GM23338 (cell line): ENCODE results near the gene SLC25A6. TPM values are rescaled to one million over a fixed set of nuclear protein-coding genes. Genes with fewer than 3 reads are reported as not detected.

Source experiments
- ATAC-seq: fragments of 200-7000 bp; cut with Tn5 transposase; 3 replicates; pipeline ENCODE4 v1.9.1; 2020
- DNase-seq: peaks from one replicate; pipeline ENCODE4 v3.0.0-alpha.2; 2015; ENCODE audit warnings: low spot score
- H2AFZ ChIP-seq: fragments of 200-600 bp; sonication (generic); 2 replicates; pipeline ENCODE4 v1.8.0; 2016; ENCODE audit warnings: antibody characterized with exemption, mild to moderate bottlenecking, moderate library complexity
- H3F3A ChIP-seq: fragments of 200-600 bp; sonication (generic); replicated peaks from 2 replicates; pipeline ENCODE4 v1.8.0; 2017; ENCODE audit warnings: antibody characterized with exemption, mixed run types, low read depth
- H3K27ac ChIP-seq: fragments of 200-600 bp; sonication (generic); 2 replicates; pipeline ENCODE4 v1.6.1; 2016; ENCODE audit warnings: low read depth
- H3K27me3 ChIP-seq: fragments of 200-600 bp; sonication (generic); 2 replicates; pipeline ENCODE4 v1.8.0; 2016; ENCODE audit warnings: mild to moderate bottlenecking, mixed run types, moderate library complexity; ENCODE audit not compliant: insufficient read depth
- H3K36me3 ChIP-seq: fragments of 200-600 bp; sonication (generic); 2 replicates; pipeline ENCODE4 v1.8.0; 2016; ENCODE audit warnings: mild to moderate bottlenecking; ENCODE audit not compliant: insufficient read depth
- H3K4me1 ChIP-seq: fragments of 200-600 bp; sonication (generic); 2 replicates; pipeline ENCODE4 v1.8.0; 2016; ENCODE audit warnings: mild to moderate bottlenecking, moderate library complexity; ENCODE audit not compliant: insufficient read depth
- H3K4me2 ChIP-seq: fragments of 200-600 bp; sonication (generic); 2 replicates; pipeline ENCODE4 v1.7.1; 2017; ENCODE audit warnings: mixed run types
- H3K4me3 ChIP-seq: fragments of 200-600 bp; sonication (generic); 2 replicates; pipeline ENCODE4 v1.6.1; 2016; ENCODE audit warnings: mixed run types
- H3K79me2 ChIP-seq: fragments of 200-600 bp; sonication (generic); replicated peaks from 2 replicates; pipeline ENCODE4 v1.8.0; 2017; ENCODE audit warnings: mild to moderate bottlenecking; ENCODE audit not compliant: insufficient read depth
- H3K9me2 ChIP-seq: fragments of 200-600 bp; sonication (generic); 2 replicates; pipeline ENCODE4 v1.8.0; 2017; ENCODE audit not compliant: insufficient read depth
- H4K20me1 ChIP-seq: fragments of 200-600 bp; sonication (generic); replicated peaks from 2 replicates; pipeline ENCODE4 v1.8.0; 2017; ENCODE audit warnings: mild to moderate bottlenecking; ENCODE audit not compliant: insufficient read depth
- H3K27ac Mint-ChIP-seq: 2 replicates; pipeline ENCODE4 v1.8.0; 2020; ENCODE audit warnings: inconsistent platforms, mild to moderate bottlenecking, moderate library complexity, mixed read lengths
- H3K27me3 Mint-ChIP-seq: 3 replicates; pipeline ENCODE4 v1.8.0; 2022; ENCODE audit warnings: low read depth, mild to moderate bottlenecking, moderate library complexity, mixed read lengths, inconsistent platforms; ENCODE audit not compliant: insufficient read depth, poor library complexity
- H3K36me3 Mint-ChIP-seq: 3 replicates; pipeline ENCODE4 v1.8.0; 2021; ENCODE audit warnings: low read depth, mild to moderate bottlenecking, inconsistent platforms, moderate library complexity, mixed read lengths
- H3K4me1 Mint-ChIP-seq: 3 replicates; pipeline ENCODE4 v1.8.0; 2020; ENCODE audit warnings: mild to moderate bottlenecking, inconsistent platforms, mixed read lengths
- H3K4me3 Mint-ChIP-seq: 3 replicates; pipeline ENCODE4 v1.8.0; 2021; ENCODE audit warnings: moderate library complexity, mild to moderate bottlenecking, inconsistent platforms, mixed read lengths
- H3K9me3 Mint-ChIP-seq: 3 replicates; pipeline ENCODE4 v1.8.0; 2020; ENCODE audit warnings: moderate library complexity, mild to moderate bottlenecking, inconsistent platforms, mixed read lengths
- CREB1 ChIP-seq: fragments of 250-450 bp; sonication (Bioruptor Pico); IDR thresholded peaks from 2 replicates; pipeline ENCODE4 v1.5.0; 2020; ENCODE audit warnings: low read depth, mild to moderate bottlenecking, moderate library complexity
- CTCF ChIP-seq, 2 experiments: fragments of 200-600 bp in 1 of 2; sonication (generic) in 1 of 2; conservative IDR thresholded peaks; 2 replicates each; pipeline versions ENCODE4 v1.5.1 to v1.6.1; 2016 to 2017; ENCODE audit warnings: antibody characterized with exemption in 2 of 2, low read depth in 2 of 2, mild to moderate bottlenecking in 2 of 2, moderate library complexity in 1 of 2
- EZH2phosphoT487 ChIP-seq: fragments of 200-600 bp; sonication (generic); IDR thresholded peaks from one replicate; pipeline ENCODE4 v1.8.1; 2018; ENCODE audit warnings: antibody characterized with exemption; ENCODE audit not compliant: unreplicated experiment
- NANOG ChIP-seq: IDR thresholded peaks from 2 replicates; pipeline ENCODE4 v1.6.1; 2016; ENCODE audit warnings: antibody characterized with exemption, borderline replicate concordance
- POLR2AphosphoS5 ChIP-seq: IDR thresholded peaks from 2 replicates; pipeline ENCODE4 v1.6.1; 2016; ENCODE audit warnings: antibody characterized with exemption, low read depth
- ZNF331 ChIP-seq: fragments of 250-450 bp; sonication (Bioruptor Pico); IDR thresholded peaks from 2 replicates; pipeline ENCODE4 v1.5.0; 2020; ENCODE audit warnings: low read depth, mild to moderate bottlenecking, moderate library complexity
- polyA plus RNA-seq: library from polyadenylated mRNA; unstranded; fragments of >200 nt; fragmentation: Nextera tagmentation; extraction: Ambion mirVana; gene quantifications from 2 replicates; pipeline ENCODE4 v1.2.1, GENCODE V29; 2016
- total RNA-seq: library from RNA; depleted of rRNA; stranded (reverse); fragments of >200 nt; shearing (Covaris generic); gene quantifications from 2 replicates; pipeline ENCODE4 v1.2.3, GENCODE V29; 2014
- TF ChIP-seq, protein P1 (sequence below): fragments of 250-450 bp; sonication (Bioruptor Pico); IDR thresholded peaks from 2 replicates; pipeline ENCODE4 v1.5.0; 2020; ENCODE audit warnings: mild to moderate bottlenecking, moderate library complexity

SLC25A6 gene
- total and polyA plus RNA-seq, 2 experiments from 2014 or later = 358 to 486 TPM

- TF ChIP-seq CTCF (conservative IDR thresholded peaks at IDR 0.05; ENCODE audit: low read depth in 2 of 2) (no peak), POLR2AphosphoS5 (peak; percentile 16; the same call in 1 of the 2 replicates)
- peak; percentile 8; the same call in 1 of the 3 replicates for ATAC-seq
- Histone ChIP-seq H4K20me1 (peaks cover 6% of the 10 kb centered on the region; the same call in 1 of the 2 replicates), H3K4me2 (no peak overlapping the region), H3K9me2 (no peaks in the 10 kb centered on the region), H3K36me3 (peaks cover 21% of the 10 kb centered on the region), H3K4me3 (no peak overlapping the region), H2AFZ (no peak overlapping the region), H3F3A (peaks cover 33% of the 10 kb centered on the region; the same call in 1 of the 2 replicates), H3K27me3 (no peaks in the 10 kb centered on the region), H3K27ac (no peak overlapping the region), H3K79me2 (no peaks in the 10 kb centered on the region), H3K4me1 (no peaks in the 10 kb centered on the region)
- Mint-ChIP-seq H3K4me3 (no peak overlapping the region), H3K4me1 (peaks cover 8% of the 10 kb centered on the region), H3K27ac (no peak overlapping the region), H3K27me3 (peaks cover 25% of the 10 kb centered on the region), H3K9me3 (peaks cover 55% of the 10 kb centered on the region), H3K36me3 (peaks cover 58% of the 10 kb centered on the region)
- DNase-seq = no peak
These were observed 28.5 kb upstream of the SLC25A6 start for GRCh38 chrX:1420371-1420770.

- Mint-ChIP-seq H3K27me3 (peaks cover 22% of the 10 kb centered on the region), H3K4me1 (peaks cover 8% of the 10 kb centered on the region), H3K36me3 (peaks cover 57% of the 10 kb centered on the region), H3K4me3 (no peak overlapping the region), H3K27ac (peak overlapping the region; percentile 20; the same call in 1 of the 2 replicates), H3K9me3 (peaks cover 49% of the 10 kb centered on the region)
- Histone ChIP-seq H3K4me2 (no peak overlapping the region), H3K27ac (no peak overlapping the region), H3K36me3 (peaks cover 16% of the 10 kb centered on the region), H3K4me1 (no peaks in the 10 kb centered on the region), H4K20me1 (peaks cover 6% of the 10 kb centered on the region; the same call in 1 of the 2 replicates), H3K79me2 (no peaks in the 10 kb centered on the region), H3K9me2 (no peaks in the 10 kb centered on the region), H2AFZ (no peak overlapping the region), H3K4me3 (no peak overlapping the region), H3F3A (peaks cover 33% of the 10 kb centered on the region; the same call in 1 of the 2 replicates), H3K27me3 (no peaks in the 10 kb centered on the region)
- DNase-seq = no peak
- ATAC-seq = peak; percentile 12
- TF ChIP-seq, protein P1, sequence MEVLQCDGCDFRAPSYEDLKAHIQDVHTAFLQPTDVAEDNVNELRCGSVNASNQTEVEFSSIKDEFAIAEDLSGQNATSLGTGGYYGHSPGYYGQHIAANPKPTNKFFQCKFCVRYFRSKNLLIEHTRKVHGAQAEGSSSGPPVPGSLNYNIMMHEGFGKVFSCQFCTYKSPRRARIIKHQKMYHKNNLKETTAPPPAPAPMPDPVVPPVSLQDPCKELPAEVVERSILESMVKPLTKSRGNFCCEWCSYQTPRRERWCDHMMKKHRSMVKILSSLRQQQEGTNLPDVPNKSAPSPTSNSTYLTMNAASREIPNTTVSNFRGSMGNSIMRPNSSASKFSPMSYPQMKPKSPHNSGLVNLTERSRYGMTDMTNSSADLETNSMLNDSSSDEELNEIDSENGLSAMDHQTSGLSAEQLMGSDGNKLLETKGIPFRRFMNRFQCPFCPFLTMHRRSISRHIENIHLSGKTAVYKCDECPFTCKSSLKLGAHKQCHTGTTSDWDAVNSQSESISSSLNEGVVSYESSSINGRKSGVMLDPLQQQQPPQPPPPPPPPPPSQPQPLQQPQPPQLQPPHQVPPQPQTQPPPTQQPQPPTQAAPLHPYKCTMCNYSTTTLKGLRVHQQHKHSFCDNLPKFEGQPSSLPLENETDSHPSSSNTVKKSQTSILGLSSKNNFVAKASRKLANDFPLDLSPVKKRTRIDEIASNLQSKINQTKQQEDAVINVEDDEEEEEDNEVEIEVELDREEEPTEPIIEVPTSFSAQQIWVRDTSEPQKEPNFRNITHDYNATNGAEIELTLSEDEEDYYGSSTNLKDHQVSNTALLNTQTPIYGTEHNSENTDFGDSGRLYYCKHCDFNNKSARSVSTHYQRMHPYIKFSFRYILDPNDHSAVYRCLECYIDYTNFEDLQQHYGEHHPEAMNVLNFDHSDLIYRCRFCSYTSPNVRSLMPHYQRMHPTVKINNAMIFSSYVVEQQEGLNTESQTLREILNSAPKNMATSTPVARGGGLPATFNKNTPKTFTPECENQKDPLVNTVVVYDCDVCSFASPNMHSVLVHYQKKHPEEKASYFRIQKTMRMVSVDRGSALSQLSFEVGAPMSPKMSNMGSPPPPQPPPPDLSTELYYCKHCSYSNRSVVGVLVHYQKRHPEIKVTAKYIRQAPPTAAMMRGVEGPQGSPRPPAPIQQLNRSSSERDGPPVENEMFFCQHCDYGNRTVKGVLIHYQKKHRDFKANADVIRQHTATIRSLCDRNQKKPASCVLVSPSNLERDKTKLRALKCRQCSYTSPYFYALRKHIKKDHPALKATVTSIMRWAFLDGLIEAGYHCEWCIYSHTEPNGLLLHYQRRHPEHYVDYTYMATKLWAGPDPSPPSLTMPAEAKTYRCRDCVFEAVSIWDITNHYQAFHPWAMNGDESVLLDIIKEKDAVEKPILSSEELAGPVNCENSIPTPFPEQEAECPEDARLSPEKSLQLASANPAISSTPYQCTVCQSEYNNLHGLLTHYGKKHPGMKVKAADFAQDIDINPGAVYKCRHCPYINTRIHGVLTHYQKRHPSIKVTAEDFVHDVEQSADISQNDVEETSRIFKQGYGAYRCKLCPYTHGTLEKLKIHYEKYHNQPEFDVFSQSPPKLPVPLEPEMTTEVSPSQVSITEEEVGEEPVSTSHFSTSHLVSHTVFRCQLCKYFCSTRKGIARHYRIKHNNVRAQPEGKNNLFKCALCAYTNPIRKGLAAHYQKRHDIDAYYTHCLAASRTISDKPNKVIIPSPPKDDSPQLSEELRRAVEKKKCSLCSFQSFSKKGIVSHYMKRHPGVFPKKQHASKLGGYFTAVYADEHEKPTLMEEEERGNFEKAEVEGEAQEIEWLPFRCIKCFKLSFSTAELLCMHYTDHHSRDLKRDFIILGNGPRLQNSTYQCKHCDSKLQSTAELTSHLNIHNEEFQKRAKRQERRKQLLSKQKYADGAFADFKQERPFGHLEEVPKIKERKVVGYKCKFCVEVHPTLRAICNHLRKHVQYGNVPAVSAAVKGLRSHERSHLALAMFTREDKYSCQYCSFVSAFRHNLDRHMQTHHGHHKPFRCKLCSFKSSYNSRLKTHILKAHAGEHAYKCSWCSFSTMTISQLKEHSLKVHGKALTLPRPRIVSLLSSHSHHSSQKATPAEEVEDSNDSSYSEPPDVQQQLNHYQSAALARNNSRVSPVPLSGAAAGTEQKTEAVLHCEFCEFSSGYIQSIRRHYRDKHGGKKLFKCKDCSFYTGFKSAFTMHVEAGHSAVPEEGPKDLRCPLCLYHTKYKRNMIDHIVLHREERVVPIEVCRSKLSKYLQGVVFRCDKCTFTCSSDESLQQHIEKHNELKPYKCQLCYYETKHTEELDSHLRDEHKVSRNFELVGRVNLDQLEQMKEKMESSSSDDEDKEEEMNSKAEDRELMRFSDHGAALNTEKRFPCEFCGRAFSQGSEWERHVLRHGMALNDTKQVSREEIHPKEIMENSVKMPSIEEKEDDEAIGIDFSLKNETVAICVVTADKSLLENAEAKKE (CRISPR knock-in tag) = no peak
- no peak for TF ChIP-seq EZH2phosphoT487
- TF ChIP-seq NANOG = no peak
- TF ChIP-seq CREB1 (CRISPR knock-in tag) = no peak
- no peak for TF ChIP-seq CTCF (conservative IDR thresholded peaks at IDR 0.05; ENCODE audit: low read depth in 2 of 2)
- no peak for TF ChIP-seq ZNF331 (CRISPR knock-in tag)
- TF ChIP-seq POLR2AphosphoS5 = no peak
These were observed 27.8 kb upstream of the SLC25A6 start for GRCh38 chrX:1419545-1420355.
